GM21825 (cell line): ENCODE measurements around the gene CERK.
"Not testable (repeated sequence)": the region's sequence is repeated elsewhere in the genome, so short reads cannot be mapped to it uniquely, and the experiment has no call there.

Experiments used
- ATAC-seq: cut with Tn5 transposase; IDR thresholded peaks from one replicate; pipeline ENCODE4 v1.9.1; 2021; ENCODE audit warnings: mild to moderate bottlenecking, moderate library complexity; ENCODE audit not compliant: unreplicated experiment

Gene CERK

DNA sequence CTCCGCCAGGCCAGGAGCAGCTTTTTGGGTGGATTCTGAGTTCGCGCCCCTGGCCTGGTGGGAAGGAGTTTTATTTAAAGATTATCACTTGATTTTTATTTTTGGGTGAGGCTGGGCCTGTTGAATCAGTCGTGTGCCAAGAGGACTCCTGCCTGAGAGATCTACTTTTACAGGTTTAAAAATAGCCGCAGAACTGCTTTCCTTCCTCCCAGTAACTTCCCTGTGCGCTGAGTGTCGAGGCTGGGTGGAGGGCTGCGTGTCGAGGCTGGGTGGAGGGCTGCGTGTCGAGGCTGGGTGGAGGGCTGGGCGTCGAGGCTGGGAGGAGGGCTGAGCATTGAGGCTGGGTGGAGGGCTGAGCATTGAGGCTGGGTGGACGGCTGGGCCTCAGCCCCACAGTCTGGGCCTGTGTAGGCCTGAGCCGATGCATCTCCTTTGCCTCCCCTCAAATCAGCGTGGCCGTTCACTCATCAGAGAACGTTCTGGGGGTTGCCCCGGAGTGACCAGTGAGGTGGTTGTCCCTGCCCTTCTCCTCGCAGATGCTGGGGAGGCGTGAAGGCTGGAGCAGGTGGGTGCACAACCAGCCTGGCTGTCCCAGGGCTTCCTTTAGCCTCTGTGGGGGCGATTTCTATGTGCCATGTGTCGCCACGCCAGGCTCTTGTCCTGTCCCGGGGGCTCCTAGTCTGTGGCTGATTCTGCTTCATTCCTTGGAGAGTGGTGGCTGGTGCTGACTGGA, 87.8 kb downstream of the CERK start:
- no peak for ATAC-seq

DNA sequence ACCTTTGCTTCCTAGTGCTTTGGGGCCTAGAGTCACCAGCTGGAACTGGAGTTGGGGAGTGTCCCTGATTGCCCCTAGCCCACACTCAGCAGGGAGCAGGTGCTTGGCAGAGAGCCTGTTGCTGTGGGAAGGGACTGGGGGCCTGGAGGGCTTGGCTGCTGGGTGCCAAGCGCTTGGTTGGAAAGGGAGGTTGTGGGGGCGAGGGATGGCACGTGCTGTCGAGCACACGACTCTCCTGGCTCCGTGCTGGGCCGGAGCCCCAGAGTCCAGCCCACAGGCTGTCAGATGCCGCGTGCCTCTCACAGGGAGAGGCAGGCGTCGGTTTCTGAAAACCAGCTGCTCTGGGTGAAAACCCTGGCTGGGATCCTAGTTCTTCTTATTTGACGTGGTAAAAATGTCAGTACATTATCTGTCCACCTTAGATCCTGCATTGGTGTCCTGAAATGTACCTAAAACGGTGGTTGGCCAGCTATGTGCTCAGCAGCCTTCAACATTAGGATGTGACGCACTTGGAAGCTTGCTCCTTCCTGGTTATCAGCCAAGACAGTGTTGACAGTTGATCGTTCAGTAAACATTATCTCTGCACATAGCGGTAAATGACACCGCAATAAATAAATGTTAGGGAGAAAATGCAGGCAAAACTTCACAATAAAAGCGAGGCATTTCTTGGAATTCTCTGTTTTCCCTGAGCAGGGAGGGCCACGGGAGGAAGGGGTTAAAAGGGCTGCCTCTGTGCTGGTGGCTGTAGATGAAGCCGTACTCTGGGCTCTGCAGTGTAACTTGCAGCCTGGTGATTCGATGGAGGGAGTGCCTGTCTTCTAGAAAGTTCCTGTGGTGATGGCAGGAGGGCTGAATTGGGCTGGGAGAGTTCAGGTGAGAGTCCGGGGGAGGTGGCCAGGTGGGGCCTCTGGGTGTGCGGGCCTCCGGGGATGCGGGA, 88.6 kb downstream of the CERK start:
- no peak for ATAC-seq

DNA sequence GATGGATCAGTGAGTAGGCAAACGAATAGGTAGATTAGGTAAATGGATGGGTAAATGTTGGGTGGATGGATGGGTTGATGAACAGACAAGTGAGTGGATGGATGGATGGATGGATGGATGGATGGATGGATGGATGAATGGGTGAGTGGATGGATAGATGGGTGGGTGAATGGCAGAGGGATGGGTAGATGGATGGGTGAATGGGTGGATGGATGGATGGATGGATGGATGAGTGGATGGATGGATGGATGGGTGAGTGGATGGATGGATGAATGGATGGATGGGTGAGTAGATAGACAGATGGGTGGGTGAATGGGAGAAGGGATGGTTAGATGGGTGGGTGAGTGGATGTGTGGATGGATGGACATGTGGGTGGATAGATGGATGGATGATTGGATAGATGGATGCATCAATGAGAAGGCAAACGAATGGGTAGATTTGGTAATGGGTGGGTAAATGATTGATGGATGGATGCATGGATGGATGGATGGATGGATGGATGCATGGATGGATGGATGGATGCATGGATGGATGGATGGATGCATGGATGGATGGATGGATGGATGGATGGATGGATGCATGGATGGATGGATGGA, 89.7 kb downstream of the CERK start:
- not testable (repeated sequence) for ATAC-seq

DNA sequence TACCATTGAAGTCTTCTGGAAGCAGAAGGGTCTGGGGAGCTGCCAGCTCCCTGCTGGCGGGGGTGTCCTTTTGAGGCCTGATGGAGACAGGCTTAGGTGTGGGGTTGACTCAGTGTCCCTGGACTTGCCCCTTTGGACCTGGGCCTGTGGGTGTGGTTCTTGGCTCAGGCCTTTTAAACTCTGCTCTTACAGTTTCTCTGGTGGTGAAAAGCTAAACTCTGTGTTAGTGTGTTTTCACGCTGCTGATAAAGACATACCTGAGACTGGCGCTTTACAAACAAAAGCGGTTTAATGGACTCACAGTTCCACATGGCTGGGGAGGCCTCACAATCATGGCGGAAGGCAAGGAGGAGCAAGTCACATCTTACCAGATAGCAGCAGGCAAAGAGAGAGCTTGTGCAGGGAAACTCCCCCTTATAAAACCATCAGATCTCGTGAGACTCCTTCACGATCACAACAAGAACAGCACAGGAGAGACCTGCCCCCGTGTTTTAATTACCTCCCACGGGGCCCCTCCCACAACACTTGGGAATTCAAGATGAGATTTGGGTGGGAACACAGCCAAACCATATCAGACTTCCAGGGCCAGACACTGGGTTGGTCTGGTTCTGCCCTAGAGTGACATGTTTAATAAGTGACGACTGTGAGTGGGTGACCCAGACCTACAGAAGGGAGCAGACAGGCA, 91.4 kb downstream of the CERK start:
- ATAC-seq: no peak

DNA sequence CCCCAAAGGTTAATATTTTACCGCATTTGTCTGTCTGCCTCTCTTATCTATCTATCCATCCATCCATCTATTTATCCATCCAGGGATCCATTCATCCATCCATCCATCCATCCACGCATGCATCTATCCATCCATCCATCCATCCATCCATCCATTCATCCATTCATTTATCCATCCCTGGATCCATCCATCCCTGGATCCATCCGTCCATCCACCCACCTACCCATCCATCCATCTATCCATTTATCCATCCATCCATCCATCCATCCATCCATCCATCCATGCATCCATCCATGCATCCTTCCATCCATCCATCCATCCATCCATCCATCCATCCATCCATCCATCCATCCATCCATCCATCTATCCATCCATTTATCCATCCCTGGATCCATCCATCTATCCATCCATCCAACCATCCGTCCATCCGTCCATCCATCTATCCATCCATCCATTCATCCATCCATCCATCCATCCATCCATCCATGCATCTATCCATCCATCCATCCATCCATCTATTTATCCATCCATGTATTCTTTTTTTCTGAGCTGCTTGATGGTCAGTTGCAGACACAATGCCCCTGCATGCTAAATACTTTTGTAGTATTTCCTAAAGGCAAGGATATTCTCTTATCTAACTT, 95.1 kb downstream of the CERK start:
- ATAC-seq: not testable (repeated sequence)

DNA sequence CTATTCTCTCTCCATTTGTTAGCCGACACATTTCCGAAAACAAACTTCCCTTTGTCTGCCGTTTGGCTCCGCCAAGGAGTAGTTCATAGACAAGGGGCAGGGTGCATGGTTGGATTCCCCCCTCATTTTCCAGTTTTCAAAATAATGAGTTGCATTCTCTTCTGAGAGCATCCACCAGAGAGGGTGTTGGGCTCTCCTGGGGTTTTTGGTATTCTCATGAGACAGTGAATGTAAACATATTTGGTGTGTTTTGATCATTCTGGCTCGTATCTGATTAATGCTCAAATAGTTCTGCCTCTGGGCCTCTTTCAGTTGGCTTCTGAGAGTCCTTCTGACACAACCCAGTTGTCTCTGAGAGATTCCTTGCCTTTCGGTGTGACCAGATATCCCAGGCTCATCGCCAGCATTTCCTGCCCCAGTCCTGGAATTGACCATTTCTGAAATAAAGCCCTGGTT, 96.2 kb downstream of the CERK start:
- no peak for ATAC-seq

DNA sequence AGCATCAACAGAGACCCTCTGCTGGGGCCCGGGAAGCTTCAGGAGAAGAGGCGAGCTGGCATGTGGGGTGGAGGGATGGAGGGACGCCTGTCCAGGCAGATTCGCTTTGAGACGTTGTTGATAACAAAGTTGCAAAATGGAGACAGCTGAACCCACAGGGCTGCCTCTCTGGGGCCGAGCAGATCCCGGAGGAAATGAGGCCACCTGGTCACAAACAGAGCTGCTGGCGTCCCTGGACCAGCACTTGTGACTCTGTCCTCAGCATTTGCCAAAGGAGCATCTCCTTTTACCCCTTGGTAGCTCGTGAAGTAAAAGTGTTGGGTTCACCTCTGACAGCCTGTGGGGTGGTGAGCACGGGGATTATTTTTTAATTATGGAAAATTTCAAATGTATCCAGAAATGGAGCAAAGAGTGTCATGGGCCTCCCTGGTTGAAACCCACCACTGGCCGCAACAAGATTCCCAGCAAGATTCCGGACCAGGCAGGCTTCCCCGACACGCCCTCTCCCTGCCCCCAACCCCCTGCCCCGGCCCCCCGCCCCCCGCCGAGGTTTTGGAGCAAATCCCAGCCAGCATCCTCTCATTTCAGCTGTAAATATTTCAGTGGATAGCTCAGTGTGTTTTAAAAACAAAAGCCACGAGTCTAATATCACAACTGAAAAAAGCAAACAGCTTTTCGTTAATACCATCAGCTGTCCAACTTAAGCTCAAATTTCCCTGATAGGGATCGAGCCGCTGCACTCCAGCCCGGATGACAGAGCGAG, 97.6 kb downstream of the CERK start:
- no peak for ATAC-seq

DNA sequence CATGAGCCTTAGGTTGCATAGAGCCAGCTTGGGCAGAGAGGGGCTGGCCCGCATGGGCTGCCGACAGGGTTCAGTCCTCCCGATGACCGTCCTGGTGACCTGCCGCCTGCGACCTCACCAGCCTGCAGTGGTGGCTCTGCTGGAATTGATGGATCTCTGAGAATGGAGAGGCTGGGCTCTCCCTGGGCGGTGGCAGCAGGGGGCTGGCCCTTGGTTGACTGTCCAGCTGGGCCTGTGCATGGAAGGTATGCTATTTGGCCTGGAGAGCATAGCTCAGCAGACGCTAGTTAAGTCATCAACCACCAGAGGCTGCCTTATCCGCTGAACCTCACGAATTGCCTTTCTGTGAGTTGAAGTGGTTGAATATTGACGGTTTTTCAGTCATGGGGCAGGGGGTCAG, 98.2 kb downstream of the CERK start:
- ATAC-seq: no peak

DNA sequence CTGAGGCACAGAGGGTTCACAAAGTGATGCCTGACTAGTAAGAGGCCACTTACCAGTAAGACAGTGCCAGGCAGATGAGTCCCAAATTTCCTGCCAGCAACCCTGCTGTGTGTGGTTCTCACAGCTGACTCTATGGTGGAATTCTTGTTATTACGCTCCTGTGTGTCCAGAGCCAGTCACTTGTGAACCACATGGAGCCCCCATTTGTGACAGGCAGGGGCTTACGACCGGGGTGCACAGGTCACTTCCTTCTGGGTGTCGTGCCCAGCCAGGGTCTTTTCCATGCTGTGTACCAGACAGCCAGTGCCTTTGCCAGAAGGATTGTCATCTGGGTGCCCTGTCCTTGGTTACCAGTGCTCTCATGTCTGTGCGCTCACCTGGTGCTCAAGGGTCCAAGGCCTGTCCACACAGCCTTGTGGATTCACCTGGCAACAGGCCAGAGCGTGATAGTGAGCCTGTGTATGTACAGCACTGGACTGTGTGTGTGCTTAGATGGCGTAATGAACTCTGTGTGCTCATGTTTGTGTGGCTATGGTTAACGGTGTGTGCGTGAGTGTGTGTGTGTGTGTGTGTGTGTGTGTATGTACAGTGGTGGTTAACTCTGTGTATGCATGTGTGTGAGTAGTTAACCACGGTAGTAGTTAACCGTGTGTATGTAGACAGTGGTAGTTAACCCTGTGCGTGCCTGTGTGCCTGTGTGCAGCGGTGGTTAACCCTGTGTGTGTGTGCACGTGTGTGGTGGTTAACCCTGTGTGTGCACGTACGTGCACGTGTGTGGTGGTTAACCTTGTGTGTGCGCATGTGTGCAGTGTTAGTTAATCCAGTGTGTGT, 99.2 kb downstream of the CERK start:
- ATAC-seq: no peak

DNA sequence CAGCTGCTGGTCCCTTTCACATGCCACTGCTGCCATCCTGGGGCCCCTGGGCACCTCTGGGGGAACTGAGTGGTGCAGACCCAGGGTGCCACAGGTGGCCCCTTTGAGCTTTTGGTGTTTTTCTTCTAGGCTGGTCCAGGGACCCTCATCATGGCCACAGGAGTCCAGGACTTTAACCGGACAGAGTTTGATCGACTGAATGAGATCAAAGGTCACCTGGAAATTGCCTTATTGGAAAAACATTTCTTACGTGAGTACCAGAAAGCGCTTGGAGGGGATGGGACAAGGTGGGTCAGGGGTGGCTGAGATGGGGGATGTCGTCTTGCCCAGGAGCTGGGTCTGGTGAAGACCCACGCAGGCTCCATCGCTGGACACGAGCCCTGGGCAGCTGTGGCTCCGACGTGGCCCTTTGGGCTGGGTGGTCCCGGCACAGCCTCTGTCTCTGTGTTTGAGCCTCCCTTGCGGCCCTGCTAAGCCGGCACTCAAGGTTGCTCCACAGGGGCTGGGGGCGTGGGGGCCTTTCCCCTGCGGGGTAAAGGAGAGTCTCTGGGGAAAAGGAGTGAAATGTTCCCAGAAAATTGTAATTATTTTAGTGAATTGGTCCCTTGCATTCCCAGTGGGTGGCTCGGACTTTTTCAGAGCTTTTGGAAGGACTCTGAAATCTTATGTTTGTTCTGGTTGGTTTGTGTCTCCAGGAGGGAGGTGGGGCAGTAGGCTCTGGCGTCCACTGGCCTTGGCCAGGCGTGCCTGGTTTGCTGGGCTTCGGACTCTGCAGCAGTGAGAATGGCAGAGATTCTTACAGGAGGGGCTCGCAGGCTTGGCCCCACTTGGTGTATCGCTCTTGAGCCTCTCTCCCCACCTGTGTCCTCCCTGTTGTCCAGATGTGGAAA, 100.1 kb downstream of the CERK start:
- no peak for ATAC-seq

DNA sequence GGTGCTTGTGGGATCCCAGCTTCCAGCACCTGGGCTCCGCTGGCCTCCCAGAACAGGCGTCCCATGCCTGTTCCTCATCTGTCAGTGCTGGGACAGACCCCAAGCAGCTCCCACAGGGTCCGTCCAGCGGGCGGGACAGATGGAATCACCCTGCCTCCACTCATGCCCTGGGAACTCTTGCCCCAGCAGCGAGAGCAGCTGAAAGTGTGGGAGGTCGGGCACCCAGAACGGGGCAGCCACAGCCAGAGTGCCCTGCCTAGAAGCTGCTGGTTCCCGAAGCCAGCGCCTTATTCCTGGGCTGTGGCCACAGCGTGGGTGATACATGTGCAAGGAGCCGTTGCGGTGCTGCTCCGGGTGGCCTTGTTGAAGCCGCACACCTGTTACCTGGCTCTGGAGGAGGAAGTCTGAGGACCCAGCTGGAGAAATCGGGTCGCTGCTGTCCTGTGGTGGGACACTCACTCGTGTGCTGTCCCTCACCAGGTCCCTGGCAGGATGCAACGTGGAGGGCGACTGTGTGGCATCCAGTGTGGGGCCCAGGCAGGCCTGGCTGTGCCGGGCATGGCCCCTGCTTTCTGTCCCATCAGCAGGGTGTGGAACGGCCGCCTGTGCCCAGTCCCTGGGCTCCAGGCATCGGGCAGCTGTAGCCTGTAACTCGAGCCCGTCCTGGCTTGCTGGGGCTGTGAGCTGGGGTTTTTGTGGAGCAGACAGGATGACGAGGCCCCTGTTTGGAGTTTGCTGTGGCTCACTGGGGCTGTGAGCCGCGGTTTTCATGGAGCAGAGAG, 101.6 kb downstream of the CERK start:
- ATAC-seq: no peak

DNA sequence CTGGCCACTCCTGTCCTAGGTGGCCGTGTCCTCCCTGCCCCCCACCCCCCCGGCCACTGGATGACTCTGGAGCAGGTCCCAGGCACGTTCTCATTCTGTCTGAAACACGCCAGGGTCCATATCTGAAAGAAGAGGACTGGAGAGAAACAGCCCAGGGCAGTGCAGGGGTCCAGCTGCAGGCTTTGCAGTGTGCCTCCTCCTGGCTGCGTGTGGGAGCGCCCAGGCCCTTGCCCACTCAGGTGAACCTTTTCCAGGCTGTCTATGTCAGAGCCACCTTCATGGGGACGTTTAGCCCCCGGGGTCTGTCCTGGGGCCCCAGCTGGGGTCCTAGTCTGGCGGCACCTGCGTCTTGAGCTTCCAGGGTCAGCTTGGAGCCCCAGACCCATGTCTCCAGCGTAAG, 102.3 kb downstream of the CERK start:
- ATAC-seq: no peak

DNA sequence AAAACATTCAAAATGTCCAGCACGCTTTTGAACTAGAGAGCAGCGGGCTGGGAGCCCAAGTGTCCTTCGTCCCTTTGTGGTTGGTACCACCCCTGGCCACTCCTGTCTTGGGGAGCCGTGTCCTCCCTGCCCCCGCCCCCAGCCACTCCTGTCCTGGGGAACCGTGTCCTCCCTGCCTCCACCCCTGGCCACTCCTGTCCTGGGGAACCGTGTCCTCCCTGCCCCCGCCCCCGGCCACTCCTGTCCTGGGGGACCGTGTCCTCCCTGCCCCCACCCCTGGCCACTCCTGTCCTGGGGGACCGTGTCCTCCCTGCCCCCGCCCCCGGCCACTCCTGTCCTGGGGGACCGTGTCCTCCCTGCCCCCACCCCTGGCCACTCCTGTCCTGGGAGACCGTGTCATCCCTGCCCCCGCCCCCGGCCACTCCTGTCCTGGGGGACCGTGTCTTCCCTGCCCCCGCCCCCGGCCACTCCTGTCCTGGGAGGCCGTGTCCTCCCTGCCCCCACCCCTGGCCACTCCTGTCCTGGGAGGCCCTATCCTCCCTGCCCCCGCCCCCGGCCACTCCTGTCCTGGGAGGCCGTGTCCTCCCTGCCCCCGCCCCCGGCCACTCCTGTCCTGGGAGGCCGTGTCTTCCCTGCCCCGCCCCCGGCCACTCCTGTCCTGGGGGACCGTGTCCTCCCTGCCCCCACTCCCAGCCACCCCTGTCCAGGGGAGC, 102.9 kb downstream of the CERK start:
- not testable (repeated sequence) for ATAC-seq
